Heart right ventricle (tissue), 16 donors: ENCODE results near the gene MAGI2. TPM values are rescaled to one million over a fixed set of nuclear protein-coding genes. Genes with fewer than 3 reads are reported as not detected.

Source experiments
- ATAC-seq, 8 donors: fragments of 200-7000 bp; cut with Tn5 transposase; one replicate each; pipeline ENCODE4 v1.9.1; 2020; ENCODE audit warnings: mild to moderate bottlenecking in 8 of 8, moderate library complexity in 8 of 8, moderate number of reproducible peaks in 1 of 8
- DNase-seq, 2 donors: peaks; one replicate each; pipeline ENCODE4 v3.0.0-alpha.2; 2020
- H3K27ac ChIP-seq, 10 donors: fragments of 200-600 bp; sonication (generic) in 2 of 10; one replicate each; pipeline versions ENCODE4 v1.5.0 to v1.8.0; 2020 to 2022; ENCODE audit warnings: mild to moderate bottlenecking in 3 of 10
- H3K27me3 ChIP-seq, 7 donors: fragments of 200-600 bp; one replicate each; pipeline ENCODE4 v1.8.0; 2021 to 2022; ENCODE audit warnings: mild to moderate bottlenecking in 2 of 7
- H3K36me3 ChIP-seq, 9 donors: fragments of 200-600 bp; sonication (generic) in 1 of 9; one replicate each; pipeline versions ENCODE4 v1.5.0 to v1.8.0; 2020 to 2022; ENCODE audit warnings: mild to moderate bottlenecking in 2 of 9
- H3K4me1 ChIP-seq, 9 donors: fragments of 200-600 bp; sonication (generic) in 1 of 9; one replicate each; pipeline versions ENCODE4 v1.5.0 to v1.8.0; 2020 to 2022; ENCODE audit warnings: mild to moderate bottlenecking in 4 of 9
- H3K4me3 ChIP-seq, 10 donors: fragments of 200-600 bp; sonication (generic) in 2 of 10; one replicate each; pipeline versions ENCODE4 v1.5.0 to v1.8.0; 2020 to 2022; ENCODE audit warnings: mild to moderate bottlenecking in 7 of 10, moderate library complexity in 2 of 10
- H3K9me3 ChIP-seq, 11 donors: fragments of 200-600 bp in 10 of 11; sonication (generic) in 2 of 11; one replicate each; pipeline versions ENCODE4 v1.5.0 to v1.8.0; 2013 to 2022; ENCODE audit warnings: mild to moderate bottlenecking in 2 of 11, control low read depth in 1 of 11, moderate library complexity in 1 of 11
- WGBS, 2 donors: extraction: QIAGEN DNeasy Blood & Tissue Kit; methylation state at CpG; one replicate each; pipeline ENCODE4 v1.1.7; 2013; ENCODE audit warnings: inconsistent platforms in 1 of 2; 5-methylcytosine and 5-hydroxymethylcytosine counted together
- intact Hi-C, 10 donors: fragments of 100-400 bp; cut with DNase I; formaldehyde crosslinking; loops; one replicate each; pipeline versions ENCODE4 v1.11.1 to v1.14.2; 2022
- polyA plus RNA-seq, 2 donors: library from polyadenylated mRNA; stranded (reverse); fragments of 200-250 nt; gene quantifications; one replicate each; pipeline ENCODE4 v1.2.3, GENCODE V29; 2013
- total RNA-seq, 10 donors: library from RNA; stranded (reverse); fragmentation: NEBNext Ultra II Directional in 3 of 10; extraction: Animal tissue kit (Norgen Biotek cat#: 25700) in 3 of 10; gene quantifications; one replicate each; pipeline versions ENCODE4 v1.2.1 to v1.2.4, GENCODE V29; 2021 to 2023
- TF ChIP-seq, protein P1 (sequence below), 9 donors: fragments of 200-600 bp; sonication (generic) in 2 of 9; IDR thresholded peaks; one replicate each; pipeline versions ENCODE4 v1.5.0 to v1.8.0; 2021 to 2022; ENCODE audit warnings: antibody characterized with exemption in 9 of 9, mild to moderate bottlenecking in 5 of 9, moderate library complexity in 1 of 9
- donor health status: Arrhythmogenic right ventricular cardiomyopathy.
- donor health status: ischemic (EF 13 %, LVEDD 7.1; RV severe dilation, severe dysfunction).
- donor health status: healthy with polysubstance abuse.
- donor health status: DM: no; HTN: yes; CAD: no.
- donor health status: DM: no; HTN: no; CAD: no.
- donor health status: ischemic (EF 25% LVEDD 6.9; RV normal size, moderate dysfunction).
- donor health status: ischemic (EF 25% LVEDD 5.7; RV mildly dilated, moderate dysfunction).
- donor health status: healthy.
- donor health status: DM: yes; HTN: yes; CAD: no.
- donor health status: Ischemic cardiomyopathy.
- donor health status: ischemic (EF 35%, LVEDD 5.7; RV mildly dilated, moderate dysfunction).
- donor health status: nonischemic (EF 11% LVEDD 7.7; RV severe dilation, severe dysfunction).
- donor health status: DM: yes; HTN: yes; CAD: no.
- donor health status: PGD.
- donor health status: ischemic (EF 29% LVEDD 5.4; RV normal size, mild dysfunction).
- donor health status: nonischemic (EF 23%, LVEDD 6.1; RV moderate dilation, normal function).

Gene MAGI2
- total and polyA plus RNA-seq, 12 donors = 0.83 to 6.0 (median 4.1) TPM

DNA sequence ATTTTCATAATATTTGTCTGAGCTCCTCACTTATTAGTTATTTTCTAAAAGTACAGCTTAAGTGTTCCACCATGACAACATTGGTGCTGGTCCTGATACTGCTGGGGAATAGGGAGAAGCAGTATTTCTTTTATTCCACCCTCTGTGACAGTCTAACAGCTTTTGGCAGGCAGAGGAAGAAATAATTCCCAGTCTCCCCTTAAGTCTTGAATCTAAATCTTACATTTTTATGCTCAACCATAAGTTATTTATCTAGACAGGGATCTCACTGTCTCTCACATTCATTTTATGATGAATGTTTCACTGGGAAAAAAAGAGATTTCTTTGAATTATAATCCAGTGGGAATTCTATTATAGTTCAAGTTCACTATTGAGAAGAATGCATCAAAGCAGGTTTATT is 71.5 kb downstream of the MAGI2 start:
- H3K4me3 ChIP-seq = no peak overlapping the region
- TF ChIP-seq, protein P1, sequence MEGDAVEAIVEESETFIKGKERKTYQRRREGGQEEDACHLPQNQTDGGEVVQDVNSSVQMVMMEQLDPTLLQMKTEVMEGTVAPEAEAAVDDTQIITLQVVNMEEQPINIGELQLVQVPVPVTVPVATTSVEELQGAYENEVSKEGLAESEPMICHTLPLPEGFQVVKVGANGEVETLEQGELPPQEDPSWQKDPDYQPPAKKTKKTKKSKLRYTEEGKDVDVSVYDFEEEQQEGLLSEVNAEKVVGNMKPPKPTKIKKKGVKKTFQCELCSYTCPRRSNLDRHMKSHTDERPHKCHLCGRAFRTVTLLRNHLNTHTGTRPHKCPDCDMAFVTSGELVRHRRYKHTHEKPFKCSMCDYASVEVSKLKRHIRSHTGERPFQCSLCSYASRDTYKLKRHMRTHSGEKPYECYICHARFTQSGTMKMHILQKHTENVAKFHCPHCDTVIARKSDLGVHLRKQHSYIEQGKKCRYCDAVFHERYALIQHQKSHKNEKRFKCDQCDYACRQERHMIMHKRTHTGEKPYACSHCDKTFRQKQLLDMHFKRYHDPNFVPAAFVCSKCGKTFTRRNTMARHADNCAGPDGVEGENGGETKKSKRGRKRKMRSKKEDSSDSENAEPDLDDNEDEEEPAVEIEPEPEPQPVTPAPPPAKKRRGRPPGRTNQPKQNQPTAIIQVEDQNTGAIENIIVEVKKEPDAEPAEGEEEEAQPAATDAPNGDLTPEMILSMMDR (IDR thresholded peaks at IDR 0.05) = no peak
- DNase-seq = no peak
- H3K9me3 ChIP-seq = no peaks in the 10 kb centered on the region
- no peaks in the 10 kb centered on the region for H3K36me3 ChIP-seq
- no peaks in the 10 kb centered on the region for H3K27me3 ChIP-seq
- no peaks in the 10 kb centered on the region for H3K4me1 ChIP-seq
- intact Hi-C loops = no loop called here
- no peak for ATAC-seq
- H3K27ac ChIP-seq = no peak overlapping the region

DNA sequence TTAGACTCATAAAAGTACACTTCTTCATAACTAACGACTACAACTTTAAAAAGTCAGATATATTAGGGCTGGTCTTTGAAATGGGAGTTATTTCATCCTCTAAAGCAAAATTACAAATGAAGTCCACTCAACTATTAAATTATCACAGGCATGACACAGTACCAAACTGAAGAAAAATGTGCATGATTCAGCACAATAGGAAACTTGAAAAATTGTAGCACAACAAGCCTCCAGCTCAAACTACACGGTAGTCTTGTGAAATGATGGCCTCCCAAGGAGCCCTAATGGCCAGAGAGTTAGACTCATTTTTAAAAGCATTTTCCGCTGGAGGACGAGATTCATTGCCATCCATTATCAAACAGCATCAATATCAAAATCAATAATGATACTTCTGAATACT is 76.4 kb downstream of the MAGI2 start:
- intact Hi-C loops = no loop called here
- DNase-seq = no peak

GRCh38 chr7:79376299-79377025 is 77.0 kb downstream of the MAGI2 start:
- intact Hi-C loops = no loop called here
- Histone ChIP-seq H3K4me1 (no peaks in the 10 kb centered on the region), H3K36me3 (no peaks in the 10 kb centered on the region), H3K27me3 (no peaks in the 10 kb centered on the region), H3K9me3 (no peaks in the 10 kb centered on the region), H3K4me3 (no peak overlapping the region), H3K27ac (no peak overlapping the region)
- WGBS, 2 donors = 85% methylated on average over 5 of the region's 5 CpGs
- no peak for DNase-seq
- TF ChIP-seq, protein P1 (IDR thresholded peaks at IDR 0.05) = no peak
- no peak for ATAC-seq

More for the DNA sequence above, 76.4 kb downstream of the MAGI2 start:
- H3K4me3 ChIP-seq = no peak overlapping the region
- no peaks in the 10 kb centered on the region for H3K4me1 ChIP-seq
- 78 to 87% methylated on average over 4 of the region's 4 CpGs for WGBS, 2 donors
- H3K27me3 ChIP-seq = no peaks in the 10 kb centered on the region
- no peak for ATAC-seq
- no peaks in the 10 kb centered on the region for H3K36me3 ChIP-seq
- no peaks in the 10 kb centered on the region for H3K9me3 ChIP-seq
- TF ChIP-seq, protein P1 (IDR thresholded peaks at IDR 0.05) = no peak
- H3K27ac ChIP-seq = no peak overlapping the region

DNA sequence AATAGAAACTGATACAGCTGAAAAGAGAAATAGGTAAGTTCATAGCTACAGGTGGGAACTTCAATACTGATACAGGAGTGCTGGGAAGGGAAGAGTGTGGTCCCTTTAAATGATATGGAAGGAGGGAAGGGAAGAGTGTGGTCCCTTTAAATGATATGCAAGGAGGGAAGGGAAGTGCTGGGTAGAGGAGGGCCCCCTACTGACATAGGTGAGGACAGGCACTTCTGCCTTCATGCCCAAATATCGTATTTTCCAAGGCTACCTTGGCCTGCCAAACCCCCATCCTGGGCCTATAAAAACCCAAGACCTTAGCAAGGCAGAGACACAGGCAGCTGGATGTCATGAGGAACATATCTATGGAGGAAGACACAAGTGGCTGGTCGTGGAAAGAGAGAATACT is 92.3 kb downstream of the MAGI2 start:
- DNase-seq = no peak
- H3K27me3 ChIP-seq = no peaks in the 10 kb centered on the region
- 55 to 66% methylated on average over 2 of the region's 2 CpGs for WGBS, 2 donors
- H3K9me3 ChIP-seq = peaks cover 0 to 27% (median 0%) of the 10 kb centered on the region in 11 donors
- H3K4me1 ChIP-seq = peaks cover 0 to 6% (median 0%) of the 10 kb centered on the region in 9 donors
- TF ChIP-seq, protein P1 (IDR thresholded peaks at IDR 0.05) = no peak
- H3K27ac ChIP-seq = no peak overlapping the region
- no peak overlapping the region for H3K4me3 ChIP-seq
- intact Hi-C loops = no loop called here
- no peak for ATAC-seq
- no peaks in the 10 kb centered on the region for H3K36me3 ChIP-seq
